SK-N-DZ (cell line): ENCODE data around the gene NATD1.

Experiments
- DNase-seq: peaks from one replicate; pipeline ENCODE4 v3.0.0-alpha.2; 2015; ENCODE audit warnings: low spot score

NATD1 gene

DNA sequence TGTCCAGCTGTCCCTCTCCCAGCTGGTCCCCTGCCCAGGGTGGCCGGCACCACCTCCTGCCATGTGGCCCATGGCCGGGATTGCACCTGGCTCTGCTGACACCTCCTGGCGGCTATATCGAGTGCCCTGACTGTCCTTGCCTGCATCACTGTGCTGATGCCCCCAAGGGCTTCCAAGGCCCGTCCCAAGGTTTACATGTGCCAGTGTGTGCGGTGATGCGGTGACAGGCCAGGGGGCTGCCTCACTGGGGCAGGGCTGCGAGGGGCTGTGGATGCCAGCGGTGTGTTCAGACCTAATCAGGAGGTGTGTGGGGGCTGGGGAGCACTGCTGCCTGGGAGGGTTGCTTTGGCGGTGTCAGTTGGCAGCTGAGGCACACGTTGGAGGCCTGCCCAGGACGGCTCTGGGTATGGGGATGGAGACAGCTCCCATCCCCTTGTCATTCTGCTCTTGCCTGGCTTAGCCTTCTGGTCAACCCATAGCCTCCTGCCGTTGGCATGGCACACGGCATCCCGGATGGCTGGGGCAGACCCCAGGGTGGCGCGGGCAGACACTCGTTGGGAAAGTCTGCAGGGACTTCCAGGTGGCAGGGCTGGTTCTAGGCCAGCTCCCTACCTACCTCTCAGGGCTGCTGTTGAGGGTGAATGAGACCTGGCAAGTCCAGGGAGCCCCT is 36.8 kb upstream of the NATD1 start:
- DNase-seq, result no peak

- DNase-seq, result no peak
Measured at GRCh38 chr17:21289175-21289901, 36.1 kb upstream of the NATD1 start.

- DNase-seq, result no peak
Measured at GRCh38 chr17:21288571-21289017, 35.4 kb upstream of the NATD1 start.

DNA sequence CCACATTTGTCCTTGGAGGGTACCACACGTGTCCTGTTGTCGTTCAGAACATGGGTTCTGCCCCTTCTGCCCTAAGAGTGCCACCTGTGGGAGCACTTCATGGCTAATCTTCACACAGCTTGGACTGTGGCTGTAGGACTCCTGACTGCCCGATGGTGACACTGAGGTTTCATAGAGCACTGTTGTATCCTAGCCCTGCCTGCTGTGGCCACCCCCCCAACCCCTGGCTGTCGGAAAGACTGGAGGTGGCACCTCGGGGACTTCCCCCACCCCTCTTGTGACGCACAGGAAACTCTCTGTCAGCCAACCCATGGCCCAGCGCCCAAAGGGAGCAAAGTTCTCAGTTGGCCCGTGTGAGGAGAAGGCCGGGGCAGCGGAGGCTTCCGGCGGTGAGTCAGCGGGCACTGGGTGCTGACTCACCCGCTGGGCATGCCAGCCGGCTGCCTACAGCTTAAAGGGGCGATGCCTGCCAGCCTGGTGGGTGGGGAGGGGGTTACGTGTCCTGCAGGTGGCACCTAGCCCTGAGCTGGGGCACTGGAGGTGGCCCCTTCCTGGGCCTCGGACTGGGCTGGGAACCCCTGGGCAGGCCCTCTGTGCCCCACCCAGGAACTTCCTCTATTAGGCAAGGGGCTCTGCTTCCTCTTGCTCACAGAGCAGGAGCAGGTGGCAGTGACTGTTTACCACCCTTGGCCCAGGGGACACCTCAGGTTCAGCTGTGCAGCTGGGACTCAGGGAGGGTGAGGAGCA is 34.7 kb upstream of the NATD1 start:
- no peak for DNase-seq

- DNase-seq, result no peak
Measured at GRCh38 chr17:21286909-21287702, 33.9 kb upstream of the NATD1 start.

DNA sequence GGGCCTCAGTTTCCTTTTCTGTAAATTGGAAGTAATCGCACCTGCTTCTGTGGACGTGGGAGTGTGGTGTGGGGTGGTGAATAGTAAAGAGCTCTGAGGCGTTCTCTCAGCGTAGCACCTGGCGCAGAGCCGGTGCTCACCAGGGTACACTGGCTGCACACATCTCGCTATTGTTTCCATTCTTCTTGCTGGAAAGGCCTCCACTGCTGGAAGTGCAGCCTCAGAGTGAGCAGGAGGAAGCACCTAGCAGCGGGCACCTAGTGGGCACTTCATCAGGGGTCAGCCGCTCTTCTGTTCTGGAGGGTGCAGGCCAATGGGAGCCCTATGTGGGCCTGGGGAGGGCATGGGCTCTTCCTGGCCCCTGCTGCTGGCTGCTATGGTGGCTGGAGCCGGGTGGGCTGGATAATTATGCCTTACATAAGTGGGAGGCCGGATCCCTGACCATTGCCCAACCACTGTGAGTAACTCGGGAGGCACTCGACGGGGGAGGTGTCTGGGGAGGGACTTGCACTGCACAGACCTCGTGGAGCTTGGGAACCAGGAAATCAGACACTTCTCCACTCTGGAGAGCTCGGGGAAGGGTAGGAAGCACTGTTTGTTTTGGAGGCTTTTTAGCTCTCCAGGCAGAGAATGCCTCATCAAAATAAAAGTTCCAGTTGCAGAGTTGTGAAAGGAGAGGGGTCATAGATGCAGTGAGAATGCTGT is 33.0 kb upstream of the NATD1 start:
- DNase-seq, result peak; percentile 60

DNA sequence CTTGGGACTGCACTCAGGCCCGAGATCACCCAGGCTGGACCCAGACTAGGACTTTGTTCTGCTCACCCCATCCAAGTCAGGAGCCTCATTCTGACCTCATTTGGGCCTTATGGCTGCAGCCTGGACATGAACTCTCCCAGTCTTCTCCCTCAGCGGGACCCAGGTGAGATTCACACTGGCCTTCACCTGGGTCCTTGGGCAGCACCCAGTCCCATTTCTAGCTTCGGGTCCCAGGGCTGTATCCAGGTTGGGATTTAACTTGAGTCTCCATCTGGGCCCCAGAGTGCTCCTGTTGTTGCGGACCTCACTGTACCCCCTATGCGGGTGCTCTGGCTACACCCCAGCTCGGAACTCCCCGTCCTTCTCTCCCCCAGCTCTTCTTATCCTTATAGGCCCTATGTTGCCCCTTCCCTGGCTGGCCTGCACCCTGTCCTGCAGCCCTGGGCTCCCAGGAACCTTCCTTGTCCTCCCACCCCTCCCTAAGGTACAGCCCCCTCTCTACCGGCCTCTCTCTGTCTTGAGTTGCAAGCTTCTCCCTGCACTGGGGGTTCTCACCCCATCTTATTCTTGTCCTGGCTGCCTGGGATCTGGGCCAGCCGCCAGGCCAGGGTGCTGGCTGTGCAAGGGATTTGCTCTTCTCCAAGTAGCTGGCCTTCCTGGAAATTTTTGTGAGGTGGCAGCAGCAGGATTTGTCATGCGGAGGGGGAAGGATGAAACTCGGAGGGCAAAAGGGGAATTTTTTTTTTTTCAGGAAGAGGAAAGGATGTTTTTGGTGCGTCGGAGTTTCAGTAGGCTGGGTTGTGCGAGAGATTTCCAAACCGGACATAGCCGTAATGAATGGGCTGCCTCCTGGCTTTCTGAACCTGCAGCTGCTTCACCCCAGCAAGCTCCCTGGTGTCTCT is 32.2 kb upstream of the NATD1 start:
- no peak for DNase-seq

GRCh38 chr17:21284319-21285163 is 31.3 kb upstream of the NATD1 start, which contains the start of gene MAP2K3:
Gene MAP2K3 (plus strand): TSS chr17:21284711. CDS start chr17:21284921, 210 bp downstream.
- peak; percentile 100 for DNase-seq

GRCh38 chr17:21283482-21284318 is 30.5 kb upstream of the NATD1 start:
- DNase-seq, result peak; percentile 40

DNA sequence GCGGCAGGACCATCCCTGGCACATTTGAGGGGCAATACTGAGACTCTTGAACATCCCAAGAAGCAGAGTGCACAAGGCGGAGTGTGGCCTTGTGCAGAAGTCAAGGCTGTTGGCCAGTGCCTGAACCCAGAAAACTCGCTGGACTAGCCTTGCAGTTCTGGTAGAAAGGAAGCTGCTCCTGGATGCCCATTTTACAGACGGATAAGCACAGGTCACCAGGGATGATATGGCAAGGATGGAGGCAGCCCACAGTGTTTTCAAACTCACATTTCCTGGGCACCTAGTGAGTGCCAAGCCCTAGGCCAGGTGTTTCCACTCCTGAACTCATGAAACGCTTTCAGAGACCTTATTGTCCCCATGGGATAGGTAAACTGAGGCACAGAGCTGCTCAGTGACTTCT is 29.6 kb upstream of the NATD1 start:
- no peak for DNase-seq

GRCh38 chr17:21282231-21282630 is 29.0 kb upstream of the NATD1 start:
- DNase-seq, result no peak

- peak; percentile 83 for DNase-seq
Measured at GRCh38 chr17:21280081-21280518, 26.9 kb upstream of the NATD1 start.

- DNase-seq, result no peak
Measured at GRCh38 chr17:21279582-21279981, 26.4 kb upstream of the NATD1 start.

GRCh38 chr17:21279198-21279535 is 26.0 kb upstream of the NATD1 start:
- no peak for DNase-seq

- no peak for DNase-seq
Measured at GRCh38 chr17:21278450-21279197, 25.4 kb upstream of the NATD1 start.

DNA sequence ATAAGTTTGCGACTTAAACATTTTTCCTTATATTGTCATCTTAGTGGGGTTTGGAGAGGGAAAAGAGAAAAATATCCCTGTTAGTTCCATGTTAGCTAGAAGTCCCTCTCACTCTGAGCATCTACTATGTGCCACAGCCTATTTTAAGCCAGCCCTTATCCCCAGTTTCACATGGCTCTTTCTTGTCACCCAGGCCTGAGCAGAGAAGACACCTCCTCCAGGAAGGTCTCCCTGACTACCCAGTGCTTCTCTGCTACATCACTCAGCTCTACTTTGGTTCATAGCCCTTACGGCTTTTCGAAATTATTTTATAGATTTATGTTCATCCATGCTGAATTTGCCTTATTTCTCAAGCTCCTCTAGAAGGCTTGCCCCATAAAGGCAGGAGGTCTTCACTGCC is 24.1 kb upstream of the NATD1 start:
- no peak for DNase-seq

DNA sequence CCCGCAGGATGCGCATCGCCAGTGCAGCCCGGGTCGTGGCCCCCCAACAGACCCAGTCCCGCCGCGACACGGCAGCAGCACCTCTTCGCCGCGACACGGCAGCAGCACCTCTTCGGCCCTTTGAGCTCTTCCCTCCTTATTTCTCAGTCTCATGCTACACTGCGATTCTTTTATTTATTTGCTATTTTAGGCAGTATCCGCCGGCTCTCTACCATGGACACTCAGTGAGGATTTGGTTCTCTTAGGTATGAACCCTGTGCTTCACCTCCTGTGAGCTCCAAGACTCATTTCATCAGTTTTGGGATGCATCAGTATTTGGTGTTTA is 23.0 kb upstream of the NATD1 start:
- no peak for DNase-seq
